ENCODE data around the gene CYP11A1.
A peak's percentile ranks its signal among the peaks of the same experiment; 100 is the strongest.

Gene CYP11A1

DNA sequence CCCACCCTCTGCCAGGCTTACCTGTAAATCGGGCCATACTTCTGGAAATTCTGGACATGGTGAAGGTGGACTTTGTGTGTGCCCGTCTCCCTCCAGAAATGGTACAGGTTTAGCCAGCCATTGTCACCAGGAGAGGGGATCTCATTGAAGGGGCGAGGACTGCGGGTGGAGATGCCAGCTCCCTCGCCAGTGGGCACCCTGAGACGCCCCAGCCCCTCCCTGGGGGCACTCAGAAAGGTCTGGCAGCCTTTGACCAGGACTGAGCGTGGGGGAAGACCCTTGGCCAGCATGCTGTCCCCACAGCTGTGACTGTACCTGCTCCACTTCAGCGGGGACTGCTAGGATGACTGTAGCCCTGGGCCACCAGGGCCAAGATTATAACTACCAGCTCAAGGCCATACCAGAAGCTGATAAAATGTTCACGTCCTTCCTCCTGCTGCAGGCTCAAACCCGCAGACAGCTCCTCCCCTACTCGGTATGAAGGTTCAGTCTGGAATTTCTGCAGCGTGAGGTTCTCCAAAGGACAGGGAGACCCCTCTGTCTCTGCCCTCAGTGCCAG is at the start of gene CYP11A1:
CYP11A1 (minus strand) TSS at position 351 of the 559 bp plus-strand sequence; CDS start at position 290, 61 bp downstream.
- DNase-seq = no peak

GRCh38 chr15:74417225-74417624 is 49.8 kb upstream of the CYP11A1 start:
- no peak for DNase-seq

GRCh38 chr15:74415966-74416916 is 48.8 kb upstream of the CYP11A1 start:
- no peak for DNase-seq

- no peak for DNase-seq
Observed at GRCh38 chr15:74414603-74415338, 47.3 kb upstream of the CYP11A1 start.

- no peak for DNase-seq
Observed at GRCh38 chr15:74414081-74414580, 46.7 kb upstream of the CYP11A1 start.

GRCh38 chr15:74413350-74414080 is 46.1 kb upstream of the CYP11A1 start:
- no peak for DNase-seq

GRCh38 chr15:74412159-74412558 is 44.7 kb upstream of the CYP11A1 start:
- no peak for DNase-seq

GRCh38 chr15:74411686-74412085 is 44.2 kb upstream of the CYP11A1 start:
- no peak for DNase-seq

- DNase-seq = no peak
Observed at GRCh38 chr15:74410502-74410901, 43.1 kb upstream of the CYP11A1 start.

DNA sequence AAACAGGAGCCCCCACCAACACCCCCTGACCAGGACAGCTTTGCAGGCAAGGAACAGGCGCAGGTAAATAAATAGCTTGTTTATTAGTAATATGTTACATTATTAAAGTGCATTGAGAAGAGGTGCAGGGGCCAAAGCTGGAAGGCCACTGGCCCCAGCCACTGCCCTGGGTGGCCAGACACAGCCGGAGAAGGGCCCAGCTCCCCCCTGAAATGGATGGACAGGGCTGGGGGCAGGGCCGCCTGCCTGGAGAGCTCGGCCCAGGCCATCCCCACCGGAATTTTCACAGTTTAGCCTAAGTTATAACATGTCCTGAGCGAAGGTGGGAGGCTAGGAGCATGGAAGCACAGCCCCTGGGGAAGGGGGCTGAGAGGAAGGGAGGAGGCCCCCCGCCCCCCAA is 41.8 kb upstream of the CYP11A1 start:
- DNase-seq = no peak

DNA sequence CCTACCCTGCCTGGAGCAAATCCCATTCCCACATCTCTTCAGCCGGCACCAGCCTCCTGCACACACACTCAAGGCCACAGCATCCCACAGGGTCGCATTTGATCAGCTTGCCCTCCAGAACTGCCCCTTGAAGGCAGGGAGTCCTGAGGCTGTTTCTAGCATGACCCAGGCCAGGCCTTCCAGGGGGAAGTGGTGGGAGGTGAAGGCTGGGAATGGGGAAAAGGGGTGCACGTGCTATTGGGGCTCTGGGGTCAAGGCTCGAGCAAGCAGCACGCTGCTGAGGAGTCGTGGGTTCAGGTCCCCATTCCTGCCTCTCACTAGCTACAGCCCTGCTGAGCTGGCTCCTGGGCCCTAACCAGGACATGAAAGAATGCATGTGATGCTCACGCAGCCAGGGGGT is 41.4 kb upstream of the CYP11A1 start:
- DNase-seq = no peak

- DNase-seq = no peak
Observed at GRCh38 chr15:74408385-74408784, 40.9 kb upstream of the CYP11A1 start.

- no peak for DNase-seq
Observed at GRCh38 chr15:74406992-74407705, 39.7 kb upstream of the CYP11A1 start.

DNA sequence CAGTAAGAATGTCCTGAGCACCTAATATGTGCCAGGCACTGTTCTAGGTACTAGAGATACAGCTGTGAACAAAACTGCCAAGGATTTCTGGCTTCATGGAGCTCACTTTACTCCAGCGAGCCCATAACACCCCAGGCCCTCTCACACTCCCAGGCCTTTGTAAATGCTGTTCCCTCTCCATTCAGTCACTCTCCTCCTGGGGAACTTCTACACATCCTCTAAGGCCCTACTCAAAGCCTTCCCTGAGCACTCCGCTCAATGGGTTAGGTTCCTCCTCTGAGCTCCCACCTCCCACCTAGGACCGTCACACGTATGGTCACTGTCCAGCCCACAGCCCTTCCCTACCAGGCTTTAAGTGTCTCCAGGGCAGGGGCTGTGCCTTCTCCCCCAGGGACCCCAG is 39.1 kb upstream of the CYP11A1 start:
- DNase-seq = no peak

DNA sequence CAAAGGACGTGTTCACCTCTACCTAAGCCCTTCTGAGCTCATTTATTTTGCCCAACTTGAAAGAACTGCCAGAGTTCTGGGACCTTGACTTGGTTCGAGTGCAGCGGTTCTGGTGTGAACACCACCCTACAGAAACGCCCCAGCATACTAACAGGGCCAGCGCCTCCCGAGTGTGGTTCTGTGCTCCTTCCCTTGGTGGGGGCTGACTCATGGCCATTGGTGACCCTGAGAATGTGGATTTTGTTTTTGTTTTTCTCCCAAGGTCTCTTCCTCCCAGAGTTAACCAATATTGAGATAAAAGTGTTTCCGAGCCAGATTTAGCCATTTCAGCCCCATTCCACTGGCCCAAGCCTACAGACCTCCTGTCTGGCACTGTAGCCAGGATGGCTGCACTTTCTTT is 38.4 kb upstream of the CYP11A1 start:
- no peak for DNase-seq

DNA sequence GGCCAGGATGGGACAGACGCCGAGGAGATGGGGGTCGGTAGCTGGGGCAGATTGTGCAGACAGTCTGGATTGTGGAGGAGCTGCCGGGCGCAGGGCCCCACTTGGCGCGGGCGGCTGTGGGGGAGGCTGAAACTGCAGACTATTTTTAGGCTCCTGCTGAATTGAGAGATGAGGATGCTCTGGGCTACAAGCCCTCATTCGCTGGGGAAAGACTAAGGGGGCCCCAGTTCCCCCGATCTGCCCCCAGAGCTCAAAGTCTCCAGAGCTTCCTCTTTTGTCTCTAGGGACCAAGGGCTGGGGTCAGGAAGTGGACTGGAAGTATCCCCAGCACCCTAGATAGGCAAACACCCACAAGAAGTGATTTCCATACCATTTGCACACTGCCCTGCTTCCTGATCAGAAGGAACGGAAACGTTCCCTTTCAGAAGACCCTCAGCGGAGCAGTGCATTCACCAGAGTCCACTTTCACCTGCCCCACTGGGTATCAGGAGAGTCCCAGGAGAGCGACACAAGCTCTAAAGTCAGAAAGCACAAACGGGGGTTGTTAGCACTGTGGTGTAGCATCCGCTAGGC is 36.6 kb upstream of the CYP11A1 start:
- DNase-seq = no peak

DNA sequence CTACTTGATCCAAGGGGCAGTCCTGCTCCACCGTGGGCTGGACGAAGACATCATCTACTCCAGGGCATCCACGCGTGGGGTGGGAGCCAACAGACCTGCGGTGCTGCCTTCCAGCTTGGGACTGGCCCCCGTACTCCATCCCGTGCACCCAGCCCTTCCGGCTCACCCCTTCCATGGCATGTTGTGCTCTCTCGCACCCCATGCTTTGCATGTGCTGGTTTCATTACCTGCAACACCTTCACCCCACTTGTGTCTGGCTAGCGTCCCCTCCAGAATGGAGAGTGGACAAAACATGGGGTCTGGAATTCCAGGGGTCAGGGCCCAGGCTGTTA is 36.1 kb upstream of the CYP11A1 start:
- DNase-seq = no peak

DNA sequence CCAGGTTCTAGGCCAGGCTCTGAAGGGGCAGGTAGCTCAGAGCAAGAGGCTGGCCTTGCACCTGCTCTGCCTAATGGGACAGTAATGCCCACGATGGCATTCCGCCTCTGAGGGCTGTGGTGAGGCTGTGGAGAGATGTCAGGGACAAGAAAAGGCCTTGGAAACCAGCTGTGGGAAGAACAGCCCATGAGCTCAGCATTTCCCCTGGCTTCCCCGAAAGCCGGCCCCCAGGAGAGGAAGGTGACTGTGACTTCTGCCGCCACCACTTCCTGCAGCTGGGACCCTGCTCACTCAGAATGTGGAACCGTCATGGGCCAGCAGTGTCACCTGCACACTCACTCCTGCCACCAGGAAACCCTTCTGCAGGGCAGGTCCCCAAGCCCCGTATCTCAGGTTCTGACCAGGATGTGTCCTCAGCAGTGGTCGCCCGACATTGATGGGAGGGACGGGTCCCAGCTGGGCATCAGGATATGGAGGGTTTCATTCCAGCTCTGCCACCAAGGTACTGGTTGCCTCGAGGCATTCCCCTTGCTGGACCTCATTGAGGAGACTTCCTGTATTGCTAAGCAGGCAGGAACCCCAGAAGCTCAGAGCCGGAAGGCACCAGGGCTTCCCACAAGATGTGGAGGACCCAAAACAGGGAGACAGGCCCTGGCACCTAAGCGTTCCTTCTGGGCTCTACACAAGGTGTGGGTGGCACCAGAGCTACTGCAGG is 35.6 kb upstream of the CYP11A1 start:
- DNase-seq = peak; percentile 36

DNA sequence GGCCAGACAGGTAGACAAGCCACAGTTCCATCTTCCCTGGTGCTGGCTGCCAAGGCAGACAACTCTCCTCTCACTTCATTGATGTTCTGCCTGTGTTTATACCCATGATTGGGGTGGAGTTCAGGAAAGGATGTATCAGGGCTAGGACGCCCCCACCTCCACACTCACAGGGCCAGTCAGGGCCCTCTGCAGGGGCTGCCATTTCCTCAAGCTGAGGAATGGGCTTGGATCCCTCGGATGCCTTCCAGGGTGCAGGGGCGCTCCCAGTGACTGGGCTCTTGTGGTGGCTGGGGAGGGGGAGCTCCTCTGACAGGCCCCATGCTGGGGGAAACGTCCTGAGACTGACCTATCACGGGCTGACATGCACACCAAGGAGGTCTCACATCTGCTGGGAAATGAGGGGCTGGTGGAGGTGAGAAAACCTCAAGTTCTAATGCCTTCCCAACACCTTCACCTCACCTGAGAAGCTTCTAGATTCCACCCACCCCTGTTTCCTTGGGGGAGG is 34.9 kb upstream of the CYP11A1 start:
- no peak for DNase-seq

GRCh38 chr15:74400915-74401757 is 33.7 kb upstream of the CYP11A1 start:
- no peak for DNase-seq
